HUDEP-2 (cell line): ENCODE data around the gene ABCC2.
"Not testable (repeated sequence)": the region's sequence is repeated elsewhere in the genome, so short reads cannot be mapped to it uniquely, and the experiment has no call there.

Source experiments
- DNase-seq, 76 experiments: peaks; one replicate each; lab custom pipeline; 2025; ENCODE audit not compliant: unreplicated experiment in 76 of 76; lab: John Stamatoyannopoulos, UW

ABCC2 gene

GRCh38 chr10:99883523-99883922 is 101.1 kb downstream of the ABCC2 start:
- DNase-seq = no peak

- no peak for DNase-seq
These were observed 106.2 kb downstream of the ABCC2 start for GRCh38 chr10:99888622-99889021.

GRCh38 chr10:99894613-99895012 is 112.2 kb downstream of the ABCC2 start:
- no peak for DNase-seq

GRCh38 chr10:99895066-99895465 is 112.6 kb downstream of the ABCC2 start:
- not testable (repeated sequence) for DNase-seq

GRCh38 chr10:99895867-99896266 is 113.4 kb downstream of the ABCC2 start:
- no peak for DNase-seq
